Gastrocnemius medialis (tissue), 4 donors: ENCODE measurements around the gene RPGR. TPM values are rescaled to one million over a fixed set of nuclear protein-coding genes. Genes with fewer than 3 reads are reported as not detected.

Experiments used
- ATAC-seq, 2 donors: fragments of 150-250 bp; one replicate each; pipeline ENCODE4 v1.9.1; 2016
- DNase-seq, 2 donors: peaks; one replicate each; pipeline ENCODE4 v3.0.0-alpha.2; 2019
- H3K27ac ChIP-seq, 4 donors: fragments of 200-600 bp; sonication (generic); 1 replicate in 1 of 4; 2 replicates in 3 of 4; pipeline ENCODE4 v1.5.1; 2016 to 2018; ENCODE audit warnings: mild to moderate bottlenecking in 2 of 4, moderate library complexity in 1 of 4
- H3K27me3 ChIP-seq, 3 donors: fragments of 200-600 bp; sonication (generic) in 2 of 3; 1 replicate in 1 of 3; 2 replicates in 2 of 3; pipeline versions ENCODE4 v1.5.1 to v1.6.0; 2016 to 2019; ENCODE audit warnings: mild to moderate bottlenecking in 1 of 3, moderate library complexity in 1 of 3
- H3K36me3 ChIP-seq, 2 donors: fragments of 200-600 bp; sonication (generic) in 1 of 2; one replicate each; pipeline ENCODE4 v1.5.1; 2017 to 2018
- H3K4me1 ChIP-seq, 2 donors: fragments of 200-600 bp; sonication (generic) in 1 of 2; one replicate each; pipeline ENCODE4 v1.5.1; 2016 to 2017; ENCODE audit warnings: mild to moderate bottlenecking in 2 of 2
- H3K4me3 ChIP-seq, 4 donors: fragments of 200-600 bp; sonication (generic) in 3 of 4; 1 replicate in 1 of 4; 2 replicates in 3 of 4; pipeline ENCODE4 v1.5.1; 2016 to 2019; ENCODE audit warnings: mild to moderate bottlenecking in 2 of 4
- H3K9me3 ChIP-seq, 3 donors: fragments of 200-600 bp; sonication (generic) in 2 of 3; 1 replicate in 1 of 3; 2 replicates in 2 of 3; pipeline ENCODE4 v1.5.1; 2016 to 2019
- CTCF ChIP-seq, 5 experiments: fragments of 450-650 bp in 3 of 5; fragments of 200-600 bp in 2 of 5; sonication (generic) in 2 of 5; IDR thresholded peaks in 4 of 5; conservative IDR thresholded peaks in 1 of 5; 1 replicate in 4 of 5; 2 replicates in 1 of 5; pipeline ENCODE4 v1.5.1; 2016 to 2019; ENCODE audit warnings: antibody characterized with exemption in 5 of 5, mild to moderate bottlenecking in 3 of 5, moderate library complexity in 3 of 5
- POLR2A ChIP-seq, 2 donors: fragments of 450-650 bp; IDR thresholded peaks; one replicate each; pipeline ENCODE4 v1.6.1; 2017; ENCODE audit warnings: antibody characterized with exemption in 2 of 2, mild to moderate bottlenecking in 2 of 2, moderate library complexity in 2 of 2
- in situ Hi-C, 4 donors: fragments of 200-750 bp; cut with MboI; loops; one replicate each; pipeline versions ENCODE4 v1.15.0 to v1.8.0; 2017; ENCODE audit warnings: low sequenced_read_pairs in 4 of 4
- intact Hi-C: fragments of 100-400 bp; cut with DNase I; formaldehyde crosslinking; loops from one replicate; pipeline ENCODE4 v1.15.1; 2023; ENCODE audit warnings: low total_unique reads
- total RNA-seq, 4 donors: library from RNA; depleted of rRNA; stranded (reverse); fragments of >200 nt; gene quantifications; one replicate each; pipeline versions ENCODE4 v1.1.0 to v1.2.3, GENCODE V29; 2016

The RPGR gene
- total RNA-seq, 4 donors from 2014 or later = 10.5 to 28.7 (median 13.7) TPM

DNA sequence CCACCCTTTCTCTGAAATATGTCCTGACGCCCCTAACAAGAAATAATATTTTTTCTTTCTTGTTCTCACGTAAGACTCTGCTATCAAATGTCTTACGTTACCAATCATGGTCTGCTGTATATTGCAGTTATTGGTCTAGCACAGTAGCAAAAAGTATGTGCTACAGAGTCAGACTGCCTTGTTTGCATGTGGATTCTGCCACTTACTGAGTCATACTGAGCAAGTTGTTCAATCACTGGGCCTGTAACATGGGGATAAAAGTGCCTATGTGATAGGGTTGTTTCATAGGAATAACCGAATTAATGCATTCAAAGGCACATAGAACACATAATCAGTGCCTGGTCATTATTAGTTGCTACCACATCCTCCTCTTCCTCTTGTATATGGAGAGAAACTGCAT is 14.1 kb downstream of the RPGR start:
- H3K27ac ChIP-seq = no peak overlapping the region
- TF ChIP-seq CTCF (IDR thresholded peaks at IDR 0.05 in 4 of 5, conservative IDR thresholded peaks at IDR 0.05 in 1 of 5) = no peak
- no peak for TF ChIP-seq POLR2A (IDR thresholded peaks at IDR 0.05)
- peaks cover 0 to 30% of the 10 kb centered on the region in 2 donors for H3K36me3 ChIP-seq
- no peaks in the 10 kb centered on the region for H3K9me3 ChIP-seq
- H3K27me3 ChIP-seq = no peaks in the 10 kb centered on the region
- ATAC-seq = no peak
- no peak overlapping the region for H3K4me3 ChIP-seq
- in situ Hi-C loops (no loop called here), intact Hi-C loops (no loop called here)
- no peaks in the 10 kb centered on the region for H3K4me1 ChIP-seq
- no peak for DNase-seq

DNA sequence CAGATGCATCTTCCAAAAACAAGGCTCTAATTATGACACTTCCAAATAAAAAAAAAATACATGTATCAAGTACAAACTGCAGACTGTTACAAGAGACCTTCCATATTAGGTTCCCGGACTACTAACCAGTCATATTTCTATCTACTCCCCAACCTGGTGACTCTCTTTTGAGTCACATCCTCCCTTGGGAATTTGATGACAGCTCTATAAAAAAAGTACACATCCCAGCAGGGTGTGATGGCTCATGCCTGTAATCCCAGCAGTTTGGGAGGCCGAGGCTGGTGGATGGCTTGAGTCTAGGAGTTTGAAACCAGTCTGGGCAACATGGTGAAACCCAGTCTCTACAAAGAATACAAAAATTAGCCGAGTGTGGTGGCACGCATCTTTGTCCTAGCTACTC is 14.9 kb downstream of the RPGR start:
- no peaks in the 10 kb centered on the region for H3K27me3 ChIP-seq
- H3K4me3 ChIP-seq = no peak overlapping the region
- DNase-seq = no peak
- no peak for ATAC-seq
- intact Hi-C loops (no loop called here), in situ Hi-C loops (no loop called here)
- no peaks in the 10 kb centered on the region for H3K4me1 ChIP-seq
- H3K9me3 ChIP-seq = no peaks in the 10 kb centered on the region
- TF ChIP-seq CTCF (IDR thresholded peaks at IDR 0.05 in 4 of 5, conservative IDR thresholded peaks at IDR 0.05 in 1 of 5) (no peak), POLR2A (IDR thresholded peaks at IDR 0.05) (no peak)
- no peak overlapping the region for H3K27ac ChIP-seq
- peaks cover 0 to 27% of the 10 kb centered on the region in 2 donors for H3K36me3 ChIP-seq

DNA sequence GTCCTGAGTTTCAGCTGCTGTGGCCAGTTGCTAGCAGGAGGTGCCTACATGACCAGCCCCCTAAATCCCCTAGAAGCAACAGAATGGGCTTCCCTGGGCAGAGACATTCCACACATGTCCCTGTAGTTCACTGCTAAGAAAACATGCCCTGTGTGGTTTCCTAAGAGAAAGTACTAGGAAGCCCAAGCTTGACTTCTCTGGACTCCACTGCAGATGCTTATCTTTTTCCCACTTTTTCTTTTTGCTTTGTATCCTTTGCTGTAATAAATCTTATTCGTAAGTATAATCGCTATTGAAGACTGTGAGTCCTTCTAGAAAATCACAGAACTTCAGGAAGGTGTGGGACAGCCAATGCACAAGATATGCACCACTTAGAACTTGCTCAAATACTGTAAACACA is 15.6 kb downstream of the RPGR start:
- Histone ChIP-seq H3K27ac (no peak overlapping the region), H3K4me3 (no peak overlapping the region), H3K4me1 (no peaks in the 10 kb centered on the region), H3K27me3 (no peaks in the 10 kb centered on the region), H3K9me3 (no peaks in the 10 kb centered on the region), H3K36me3 (peaks cover 0 to 20% of the 10 kb centered on the region in 2 donors)
- intact Hi-C loops (no loop called here), in situ Hi-C loops (no loop called here)
- ATAC-seq = no peak
- TF ChIP-seq POLR2A (IDR thresholded peaks at IDR 0.05) (no peak), CTCF (IDR thresholded peaks at IDR 0.05 in 4 of 5, conservative IDR thresholded peaks at IDR 0.05 in 1 of 5) (no peak)
- DNase-seq = no peak

DNA sequence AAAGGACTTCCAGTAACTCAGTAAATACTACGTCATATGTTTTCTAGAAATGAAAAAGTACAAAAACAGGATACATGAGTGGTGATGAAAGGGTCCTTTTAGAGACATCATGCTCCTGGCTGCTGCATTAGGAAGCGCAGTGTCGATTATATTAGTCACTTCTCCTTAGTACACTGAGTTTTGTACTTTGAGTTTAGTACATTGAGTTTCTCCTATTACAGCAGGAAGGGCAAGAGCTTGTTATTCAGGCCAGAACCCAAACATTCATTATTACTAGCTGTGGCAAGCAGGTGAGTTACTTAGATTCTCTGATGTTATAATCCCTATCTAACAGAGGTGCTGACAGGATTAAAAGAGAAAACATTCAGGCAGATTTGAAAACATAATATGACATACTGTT is 21.3 kb downstream of the RPGR start:
- H3K27ac ChIP-seq = peak overlapping the region; percentile 38 to 79 (median 55)
- intact Hi-C loops = no loop called here

More for the DNA sequence above, 21.3 kb downstream of the RPGR start:
- in situ Hi-C loops = no loop called here
- peak in 1 of 2 donors; percentile 14 for DNase-seq
- Histone ChIP-seq H3K4me3 (no peak overlapping the region), H3K4me1 (no peaks in the 10 kb centered on the region), H3K36me3 (no peaks in the 10 kb centered on the region), H3K9me3 (no peaks in the 10 kb centered on the region), H3K27me3 (no peaks in the 10 kb centered on the region)
- TF ChIP-seq CTCF (IDR thresholded peaks at IDR 0.05 in 4 of 5, conservative IDR thresholded peaks at IDR 0.05 in 1 of 5) (peak in 2 of 5 experiments; percentile 14), POLR2A (IDR thresholded peaks at IDR 0.05) (peak; percentile 24 to 66)
- peak; percentile 97 to 99 for ATAC-seq
